Activated CD8-positive, alpha-beta memory T cell treated with anti-CD3 and anti-CD28 coated beads, Interleukin-2, amount 50 U/mL, for 48 hours (primary cell): ENCODE data around the gene DKK3.

Source experiments
- DNase-seq: peaks from one replicate; pipeline ENCODE4 v3.0.0-alpha.2; 2020

The DKK3 gene

DNA sequence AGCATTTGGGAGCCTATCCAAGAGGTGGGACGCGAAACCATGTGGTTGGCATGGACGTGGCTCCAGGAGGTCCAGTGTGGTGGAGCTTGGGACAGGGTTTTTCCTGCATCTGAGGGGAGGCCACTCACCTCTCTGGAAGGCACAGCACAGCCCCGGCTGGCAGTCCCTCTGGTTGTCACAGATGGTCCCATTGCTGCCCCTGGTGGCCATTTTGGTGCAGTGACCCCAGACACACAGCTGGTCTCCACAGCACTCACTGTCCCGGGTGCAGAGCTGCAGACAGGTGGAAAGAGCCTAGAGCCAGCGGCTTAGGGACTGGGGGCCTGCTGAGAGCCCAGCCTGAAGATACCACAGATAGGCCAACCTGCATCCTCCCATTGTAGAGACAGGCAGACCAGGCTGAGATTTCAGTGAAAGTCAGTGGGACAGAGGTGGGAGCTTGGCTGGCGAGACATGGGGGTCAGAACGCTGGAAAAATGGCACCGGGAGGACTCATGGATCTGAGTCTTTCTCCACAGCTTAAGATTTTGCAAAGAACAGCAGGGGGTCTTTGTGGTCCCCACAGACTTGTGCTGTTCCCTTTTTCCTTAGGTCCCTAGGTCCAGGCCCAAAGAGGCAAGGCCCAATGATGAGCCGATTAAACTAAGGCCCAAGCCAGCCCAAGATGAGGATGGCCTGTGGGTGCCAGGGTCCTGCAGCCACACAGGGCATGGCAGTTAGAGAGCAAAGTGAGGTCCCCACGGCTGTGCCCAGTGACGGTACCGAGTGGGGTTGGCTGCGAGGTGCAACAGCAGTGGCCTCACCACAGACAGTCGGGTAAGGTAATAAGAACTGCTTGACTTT, 41.4 kb downstream of the DKK3 start:
- peak; percentile 85 for DNase-seq

DNA sequence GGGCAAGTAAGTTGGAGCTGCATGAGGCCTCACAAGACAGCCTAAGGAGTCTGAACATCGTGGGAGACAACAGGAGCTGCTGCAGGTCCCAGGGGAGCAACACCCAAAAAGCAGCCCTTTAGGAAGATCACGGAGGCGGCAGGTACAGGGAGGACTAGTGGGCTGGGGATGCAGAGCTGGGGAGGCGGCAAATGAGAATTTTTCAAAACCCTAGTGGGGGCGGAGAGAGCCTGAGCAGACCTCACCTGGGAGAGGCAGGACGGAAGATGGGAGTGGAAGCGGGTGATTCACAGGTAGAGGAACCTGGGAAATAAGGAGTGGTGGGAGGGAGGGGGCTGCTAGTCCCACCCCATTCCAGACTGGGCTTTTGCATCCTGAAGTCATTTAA, 42.1 kb downstream of the DKK3 start:
- no peak for DNase-seq

DNA sequence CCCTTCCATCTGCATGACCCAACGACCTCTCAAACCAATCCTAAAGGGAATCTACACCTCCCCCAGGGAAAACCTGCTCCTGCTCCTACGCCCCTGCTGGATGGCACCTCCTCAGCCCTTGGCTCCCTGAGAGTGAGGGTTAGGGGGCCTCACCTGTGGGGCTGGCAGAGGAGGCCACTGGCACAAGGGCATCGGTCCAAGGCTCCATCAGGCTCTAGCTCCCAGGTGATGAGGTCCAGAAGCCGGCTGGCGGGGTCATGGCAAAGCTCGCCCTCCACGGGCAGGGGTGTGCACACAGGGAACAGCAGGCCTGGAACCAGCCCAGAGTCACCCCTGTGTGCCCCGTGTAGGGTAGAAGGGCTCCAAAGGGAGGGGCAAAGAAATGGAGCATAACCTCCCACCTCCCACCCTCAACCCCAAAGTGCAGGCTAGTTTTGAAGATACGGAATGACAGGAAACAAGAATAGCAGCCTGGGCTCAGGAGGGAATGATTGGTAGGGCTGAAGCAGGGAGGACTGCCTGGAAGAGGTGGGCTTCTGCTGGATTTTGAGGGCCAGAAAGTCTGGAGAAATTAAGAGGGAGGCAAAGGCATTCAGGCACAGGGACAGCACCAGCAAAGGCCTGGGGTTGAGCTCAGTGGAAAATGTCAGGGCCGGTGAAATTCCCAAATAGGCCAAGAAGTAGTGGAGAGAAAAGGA, 42.6 kb downstream of the DKK3 start:
- no peak for DNase-seq

DNA sequence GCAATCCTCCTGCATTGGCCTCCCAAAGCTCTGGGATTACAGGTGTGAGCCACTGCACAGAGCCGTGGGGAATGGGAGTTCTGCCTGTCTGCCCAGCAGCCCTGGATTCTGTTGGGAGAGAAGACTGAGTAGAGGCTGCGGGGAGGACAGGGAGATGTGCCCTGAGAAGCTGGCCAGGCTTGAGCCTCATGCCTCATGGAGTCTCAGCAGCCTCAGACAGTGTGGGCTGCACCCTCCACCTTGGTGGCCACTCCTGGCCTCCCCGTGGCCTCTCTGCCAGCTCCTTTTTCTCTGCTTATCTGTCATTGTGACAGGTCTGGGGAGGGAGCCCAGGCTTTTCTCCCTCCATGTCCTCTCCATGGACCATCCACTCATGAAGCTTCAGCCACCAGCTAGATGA, 43.2 kb downstream of the DKK3 start:
- DNase-seq = no peak

DNA sequence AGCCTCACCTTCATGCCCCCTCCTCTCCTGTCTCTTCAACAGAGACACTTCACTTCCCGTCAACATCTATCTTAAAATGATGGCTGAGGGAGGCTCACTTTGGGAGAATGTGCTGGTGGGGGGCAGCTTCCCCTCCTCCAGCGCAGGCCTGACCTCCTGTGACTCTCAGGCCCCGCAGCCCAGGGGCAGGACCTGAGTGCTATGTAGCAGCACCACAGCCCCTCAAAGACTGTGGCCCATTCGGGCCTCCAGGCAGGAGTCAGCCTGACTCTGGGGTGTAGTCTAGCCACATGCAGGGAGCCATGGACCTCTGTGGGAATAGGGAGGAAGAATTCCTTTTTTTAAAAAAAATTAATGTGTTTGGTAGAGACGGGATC, 43.7 kb downstream of the DKK3 start:
- DNase-seq = no peak

DNA sequence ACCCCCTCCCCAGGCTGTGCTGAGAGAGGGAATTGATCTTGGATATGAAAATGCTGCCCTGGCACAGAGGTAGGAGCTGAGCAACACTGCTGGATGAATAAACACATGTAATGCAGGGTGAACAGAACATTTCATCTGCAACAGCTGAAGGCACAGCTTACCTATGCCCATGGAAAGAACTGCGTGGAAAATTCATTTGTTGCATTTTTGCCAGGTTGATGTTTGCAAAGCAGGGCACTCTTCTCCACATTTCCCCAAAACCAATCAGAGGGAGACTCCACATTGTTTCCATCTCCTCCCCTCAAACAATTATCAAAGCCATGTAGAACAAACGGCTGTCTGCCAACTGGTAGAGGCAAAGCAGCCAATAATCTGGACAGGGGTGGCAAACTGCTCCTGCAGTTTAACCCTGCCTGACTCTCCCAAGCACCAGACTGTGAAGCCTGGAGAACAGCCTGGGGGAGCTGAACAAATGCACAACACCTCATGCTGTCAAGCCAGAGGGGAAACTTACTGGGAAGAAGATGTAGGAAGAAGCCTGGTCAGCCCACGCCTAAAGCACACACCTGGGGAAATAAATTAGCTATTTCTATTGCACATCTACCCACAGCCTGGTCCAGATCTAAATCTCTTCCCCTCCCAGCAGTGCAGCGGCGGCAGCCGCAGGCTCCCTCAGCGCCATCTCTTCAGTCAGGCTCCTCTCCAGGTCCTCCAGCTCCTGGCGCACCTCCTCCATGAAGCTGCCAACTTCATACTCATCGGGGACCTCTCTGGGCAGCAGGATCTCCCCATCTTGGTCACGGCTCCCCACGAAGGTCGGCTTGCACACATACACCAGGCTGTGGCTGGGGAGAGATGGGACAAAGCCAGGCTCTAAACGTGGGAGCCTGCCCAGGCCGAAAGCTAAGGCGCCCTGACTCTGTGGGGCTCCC, 44.3 kb downstream of the DKK3 start:
- DNase-seq = no peak

DNA sequence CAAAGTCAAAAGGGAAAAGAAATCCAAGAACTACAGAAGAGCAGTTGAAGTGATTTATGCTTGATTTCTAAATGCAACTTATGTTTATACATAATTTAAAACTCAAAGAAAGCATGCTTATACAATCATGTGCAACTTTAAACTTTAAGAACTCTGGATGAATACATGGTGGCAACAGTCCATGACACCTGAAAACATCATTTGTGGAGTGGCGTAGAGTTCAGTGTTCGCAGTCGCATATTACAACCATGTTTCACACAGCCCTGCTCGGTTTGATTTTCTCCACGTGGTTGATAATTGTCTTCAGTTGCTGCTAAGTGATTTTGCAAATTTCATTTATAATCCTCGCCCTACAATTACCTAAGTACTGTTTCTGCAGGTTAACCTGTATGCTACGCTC, 45.4 kb downstream of the DKK3 start:
- no peak for DNase-seq

DNA sequence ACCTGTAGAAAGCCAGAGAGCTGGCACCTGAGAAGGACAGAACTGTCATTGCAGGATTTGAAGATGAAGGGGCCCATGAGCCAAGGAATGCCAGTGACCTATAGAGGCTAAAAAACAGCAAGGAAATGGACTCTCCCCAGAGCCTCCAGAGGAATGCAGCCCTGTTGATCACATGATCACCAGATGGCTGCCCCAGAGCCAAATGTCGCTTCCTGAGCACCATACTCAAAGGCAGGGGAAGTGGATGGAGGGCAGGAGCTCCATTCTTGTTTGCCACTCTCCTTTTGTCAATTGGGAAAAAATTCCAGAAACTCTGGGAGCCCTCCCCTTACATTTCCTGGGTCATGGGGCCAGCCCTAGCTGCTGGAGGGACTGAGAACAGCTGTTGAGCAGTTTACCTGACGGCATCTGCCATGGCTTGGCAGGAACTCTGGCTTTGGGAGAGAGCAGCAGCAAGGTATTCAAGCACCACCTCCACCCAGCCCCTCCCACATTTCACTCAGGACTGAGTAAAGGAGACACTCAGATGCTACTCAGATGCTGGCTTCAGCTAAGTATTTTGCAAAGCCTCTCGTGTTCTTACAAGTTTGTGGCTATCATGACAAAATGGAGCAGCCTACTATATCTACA, 46.9 kb downstream of the DKK3 start:
- no peak for DNase-seq

DNA sequence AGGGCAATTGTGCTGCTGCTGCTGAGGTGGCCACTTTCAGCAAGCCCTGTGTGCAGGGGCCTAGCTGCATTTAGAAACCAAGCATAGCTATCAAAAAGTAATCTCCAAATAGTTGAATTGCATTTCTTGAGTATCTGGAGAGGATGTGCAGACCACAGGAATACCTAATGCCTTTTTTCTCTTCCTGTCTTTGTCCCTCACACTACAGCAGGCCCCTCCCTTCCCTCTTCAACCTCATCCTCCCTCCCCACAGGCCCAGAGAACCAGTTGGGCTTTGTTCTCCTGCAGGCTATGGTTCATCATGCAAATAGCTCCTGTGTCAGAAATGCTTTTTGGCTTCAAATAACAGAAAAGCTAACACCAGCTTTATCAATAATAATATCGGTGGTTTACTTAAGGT, 47.7 kb downstream of the DKK3 start:
- DNase-seq = no peak

DNA sequence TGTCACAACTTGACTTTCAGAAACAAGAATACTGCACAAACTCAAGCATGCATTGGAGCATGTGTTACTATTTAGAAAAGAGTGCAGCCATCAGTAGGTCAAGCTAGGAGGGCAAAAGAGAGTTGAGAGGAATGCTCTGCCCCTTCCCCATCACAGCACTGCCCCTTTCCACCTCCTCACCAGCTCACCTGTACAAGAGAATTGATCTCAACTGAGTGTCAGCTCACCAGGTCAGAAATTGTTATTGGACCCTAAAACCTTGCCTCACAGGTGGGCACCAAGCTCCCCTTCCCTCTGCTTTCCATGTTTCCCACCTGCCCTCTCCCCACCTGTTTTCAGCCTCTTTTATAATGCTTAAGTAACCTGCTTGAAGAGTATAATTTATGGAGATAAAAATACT, 48.8 kb downstream of the DKK3 start:
- no peak for DNase-seq

DNA sequence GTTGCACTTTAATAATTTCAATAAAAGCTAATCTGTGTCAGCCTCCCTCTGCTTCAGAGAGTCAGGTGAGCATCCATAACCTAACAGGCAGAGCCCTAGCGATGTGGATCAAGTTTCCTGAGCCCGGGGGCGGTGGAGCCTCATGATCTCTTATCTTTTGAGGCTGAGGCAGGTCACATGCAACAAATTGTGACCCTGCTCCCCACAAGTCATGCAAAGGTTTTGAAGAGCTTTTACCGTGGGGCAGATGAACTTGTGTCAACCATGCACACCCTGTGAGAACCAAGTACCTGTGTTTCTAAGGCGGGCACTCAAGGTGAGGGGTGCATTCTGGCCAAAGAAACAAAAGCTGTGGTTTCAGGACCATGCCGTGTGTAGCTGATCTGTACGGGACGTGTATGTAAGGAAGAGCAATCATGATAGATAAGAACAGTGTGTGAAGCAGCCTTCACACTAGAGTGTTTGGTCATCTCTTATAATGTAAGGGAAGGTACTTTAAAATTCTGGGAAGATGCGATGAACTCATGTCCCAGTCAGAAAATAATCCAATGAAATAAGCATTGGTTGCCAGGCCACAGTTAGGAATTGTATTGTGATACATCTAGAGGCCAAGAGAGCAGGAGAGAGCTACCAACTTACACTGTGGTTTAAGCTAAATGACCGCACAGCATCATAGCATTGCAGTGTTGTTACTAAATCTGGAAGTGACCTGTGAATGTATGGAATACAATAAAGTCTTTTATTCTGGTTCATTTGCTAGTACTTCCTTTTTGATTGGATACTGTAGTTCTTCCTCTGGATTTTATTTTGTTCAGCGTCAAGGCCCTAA, 49.8 kb downstream of the DKK3 start:
- DNase-seq = no peak

DNA sequence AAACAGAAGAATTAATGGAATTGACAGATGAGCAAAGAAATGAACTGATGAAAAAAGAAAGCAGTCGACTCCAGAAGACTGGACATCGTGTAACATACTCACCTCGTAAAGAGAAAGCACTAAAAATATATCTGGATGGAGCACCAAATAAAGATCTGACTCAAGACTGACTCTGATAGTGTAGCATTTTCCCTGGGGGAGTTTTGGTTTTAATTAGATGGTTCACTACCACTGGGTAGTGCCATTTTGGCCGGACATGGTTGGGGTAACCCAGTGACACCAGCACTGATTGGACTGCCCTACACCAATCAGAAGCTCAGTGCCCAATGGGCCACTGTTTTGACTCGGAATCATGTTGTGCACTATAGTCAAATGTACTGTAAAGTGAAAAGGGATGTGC, 52.4 kb downstream of the DKK3 start:
- DNase-seq = no peak

DNA sequence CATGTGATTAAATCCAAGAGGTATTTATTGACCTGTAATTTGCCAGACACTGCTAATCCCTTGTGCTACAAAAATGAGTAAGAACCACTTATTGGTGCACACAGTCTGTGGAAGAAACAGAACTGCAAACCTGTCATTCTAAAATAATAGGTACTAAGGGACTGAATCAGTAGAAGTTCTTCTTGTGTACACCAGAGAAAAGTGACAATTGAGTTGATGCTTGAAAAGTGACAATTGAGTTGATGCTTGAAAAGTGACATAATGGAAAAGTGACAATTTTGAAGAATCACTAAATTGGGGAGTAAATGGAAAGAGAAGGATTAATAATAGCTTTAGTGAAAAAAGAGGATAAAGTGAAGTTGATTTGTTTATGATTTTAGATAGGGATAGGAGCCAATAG, 56.4 kb downstream of the DKK3 start:
- DNase-seq = no peak

DNA sequence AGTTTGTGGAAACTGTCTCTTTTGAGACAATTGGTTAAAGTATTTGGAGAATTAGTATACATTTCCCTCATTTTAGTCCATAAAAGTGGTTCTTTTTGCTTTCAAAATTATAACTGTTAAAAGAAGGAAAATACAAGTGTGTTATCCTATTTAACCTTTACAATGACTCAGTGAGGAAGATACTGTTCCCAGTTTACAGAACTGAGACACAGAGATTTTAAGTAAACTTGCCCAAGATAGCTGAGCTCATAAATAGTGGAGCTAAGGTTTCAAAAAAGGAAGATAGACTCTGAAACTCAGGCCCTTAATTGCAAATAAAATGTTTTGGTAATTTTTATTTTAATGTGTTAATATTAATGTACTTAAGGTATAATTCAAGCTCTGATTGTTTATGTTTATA, 58.9 kb downstream of the DKK3 start:
- DNase-seq = no peak

DNA sequence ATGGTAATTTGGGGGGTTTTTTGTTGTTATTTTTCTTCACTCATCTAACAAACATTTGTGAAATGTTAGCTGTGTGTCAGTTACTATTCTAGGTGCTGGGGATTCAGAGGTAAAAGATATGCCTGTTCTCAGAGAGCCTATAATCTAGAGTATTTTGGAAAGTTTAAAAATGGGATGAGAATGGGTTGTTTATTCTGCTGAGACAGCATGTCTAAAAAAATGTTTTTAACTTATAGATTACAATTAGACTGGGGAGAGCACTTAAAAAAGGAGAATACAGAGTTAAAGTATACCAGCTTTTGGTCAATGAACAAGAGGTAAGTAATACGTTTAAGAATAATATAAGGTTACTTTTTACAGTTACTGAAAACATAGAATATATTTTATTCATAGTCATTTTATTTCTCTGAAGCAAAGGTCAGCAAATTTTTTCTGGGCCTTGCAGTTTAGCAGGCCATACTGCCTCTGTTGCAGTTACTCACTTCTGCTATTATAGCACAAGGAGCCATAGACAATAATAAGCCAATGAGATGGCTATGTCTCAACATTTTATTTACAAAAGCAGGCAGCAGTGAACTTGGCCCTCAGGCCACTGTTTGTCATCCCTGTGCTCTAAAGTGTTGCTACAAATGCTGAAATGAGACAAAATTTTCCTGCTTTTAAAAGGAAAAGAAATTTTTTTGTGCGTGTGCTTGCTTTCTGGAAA, 60.0 kb downstream of the DKK3 start:
- DNase-seq = no peak

DNA sequence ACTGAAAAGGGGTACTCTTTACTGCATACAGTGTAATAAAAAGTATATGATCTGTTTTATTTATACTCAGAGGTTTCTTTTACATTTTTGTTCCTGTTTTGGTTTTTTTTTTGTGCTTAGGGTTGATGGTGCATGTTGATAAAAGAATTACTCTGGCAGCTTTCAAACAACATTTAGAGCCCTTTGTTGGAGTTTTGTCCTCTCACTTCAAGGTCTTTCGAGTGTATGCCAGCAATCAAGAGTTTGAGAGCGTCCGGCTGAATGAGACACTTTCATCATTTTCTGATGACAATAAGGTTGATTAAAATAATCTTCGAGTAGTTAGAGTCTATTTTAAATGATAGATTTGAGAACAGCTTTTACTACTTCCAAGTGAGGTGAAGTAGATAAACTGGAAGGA, 60.6 kb downstream of the DKK3 start:
- no peak for DNase-seq

DNA sequence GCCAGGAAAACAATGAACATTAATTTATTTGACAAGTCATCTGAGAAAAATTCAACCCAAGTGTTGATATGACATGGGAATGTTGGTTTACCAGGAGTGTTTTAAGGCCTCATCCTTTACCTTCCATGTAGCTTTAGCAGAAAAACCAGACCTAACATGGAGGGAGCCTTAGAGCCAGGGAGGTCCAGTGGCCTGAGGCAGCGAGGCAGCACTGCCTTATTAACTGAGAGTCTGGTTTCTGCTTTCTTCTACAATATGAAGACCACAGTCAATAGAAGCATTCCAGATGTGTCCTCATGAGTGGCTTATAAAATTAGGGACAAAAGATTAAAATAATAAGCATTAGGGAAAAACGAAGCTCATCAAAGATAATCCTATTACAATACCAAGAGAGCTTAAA, 61.5 kb downstream of the DKK3 start:
- no peak for DNase-seq

DNA sequence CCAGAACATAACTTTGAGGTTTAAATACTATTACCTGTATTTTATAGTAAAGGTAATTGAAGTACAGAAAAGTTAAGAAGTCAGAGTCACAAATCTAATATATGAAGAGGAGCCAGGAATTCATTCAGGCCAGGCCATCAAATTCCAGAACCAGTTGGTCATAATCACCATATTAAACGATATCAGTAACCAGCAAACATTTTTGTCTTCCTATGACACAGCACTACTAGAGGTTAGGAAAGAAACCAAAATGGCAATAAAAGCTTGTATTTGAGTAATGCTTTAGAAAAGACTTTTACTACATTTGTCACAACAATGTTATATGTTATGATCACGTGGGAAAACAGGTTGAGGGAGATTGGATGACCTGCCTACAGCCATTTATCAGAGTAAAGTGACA, 62.2 kb downstream of the DKK3 start:
- DNase-seq = no peak

DNA sequence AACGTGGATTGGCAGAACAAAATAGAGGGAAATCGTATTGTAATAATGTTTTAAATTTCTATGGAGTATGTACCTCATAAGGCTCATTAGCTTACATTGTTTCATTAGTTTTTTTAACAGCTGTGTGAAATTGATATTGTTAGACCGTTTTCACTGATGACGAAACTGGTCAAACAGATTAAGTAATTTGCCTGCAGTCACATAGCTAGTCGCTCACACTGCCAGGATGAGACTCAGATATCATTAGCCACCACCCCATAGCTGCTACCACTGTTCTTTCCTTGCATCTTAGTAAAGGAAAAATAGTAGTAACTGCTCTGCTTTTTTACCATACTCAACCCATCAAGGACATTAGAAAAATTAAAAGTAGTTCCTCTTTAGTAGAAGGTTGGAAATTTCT, 64.0 kb downstream of the DKK3 start:
- DNase-seq = no peak

DNA sequence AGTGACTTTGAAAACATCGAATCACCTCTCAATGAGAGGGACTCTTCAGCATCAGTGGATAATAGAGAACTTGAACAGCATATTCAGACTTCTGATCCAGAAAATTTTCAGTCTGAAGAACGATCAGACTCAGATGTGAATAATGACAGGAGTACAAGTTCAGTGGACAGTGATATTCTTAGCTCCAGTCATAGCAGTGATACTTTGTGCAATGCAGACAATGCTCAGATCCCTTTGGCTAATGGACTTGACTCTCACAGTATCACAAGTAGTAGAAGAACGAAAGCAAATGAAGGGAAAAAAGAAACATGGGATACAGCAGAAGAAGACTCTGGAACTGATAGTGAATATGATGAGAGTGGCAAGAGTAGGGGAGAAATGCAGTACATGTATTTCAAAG, 65.8 kb downstream of the DKK3 start:
- no peak for DNase-seq

DNA sequence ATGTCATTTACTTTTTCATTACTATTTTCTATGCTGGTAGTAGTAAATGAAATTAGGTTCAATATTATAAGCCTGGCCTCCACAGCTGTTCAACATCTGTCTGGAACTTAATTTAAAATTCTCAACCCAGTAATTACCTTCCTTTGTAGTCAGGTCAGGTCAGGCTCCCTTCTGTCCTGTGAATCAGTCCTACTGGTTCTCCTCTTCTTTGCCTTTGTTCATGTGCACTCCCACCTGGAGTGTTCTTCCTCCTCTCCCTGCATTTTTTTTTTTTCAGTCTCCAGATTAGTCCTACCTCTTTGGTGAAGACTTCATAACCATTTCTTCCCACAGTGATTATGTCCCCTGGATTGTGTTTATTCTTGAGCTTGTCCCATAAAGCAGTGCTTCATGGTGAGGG, 67.9 kb downstream of the DKK3 start:
- DNase-seq = no peak

DNA sequence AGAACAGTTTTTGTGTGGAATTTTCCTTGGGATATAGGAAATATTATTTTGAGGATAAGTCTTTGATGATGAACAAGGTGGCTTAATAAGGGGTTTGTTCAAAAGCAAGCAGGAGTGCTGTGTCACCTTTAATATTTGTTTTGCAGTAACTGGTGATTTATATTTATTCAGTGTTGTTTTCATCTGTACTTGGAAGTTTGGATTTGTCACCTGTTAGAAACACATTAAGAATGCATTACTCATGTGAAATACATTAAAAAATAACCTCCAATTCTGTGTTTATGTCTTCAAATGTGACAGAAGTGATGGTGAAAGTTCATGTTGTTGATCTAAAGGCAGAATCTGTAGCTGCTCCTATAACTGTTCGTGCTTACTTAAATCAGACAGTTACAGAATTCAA, 70.5 kb downstream of the DKK3 start:
- DNase-seq = no peak
